ENCODE data around the gene GORASP1.

GRCh38 chr3:39110041-39110639 lies 2.7 kb upstream of the GORASP1 start:
- TF ChIP-seq POLR2A (IDR thresholded peaks at IDR 0.05) (no peak), CTCF (IDR thresholded peaks at IDR 0.05) (no peak)
